Vagina (tissue), 2 donors: Measurements from ENCODE around the gene EFCAB11.

Experiments
- CTCF ChIP-seq, 3 experiments: fragments of 450-650 bp in 2 of 3; fragments of 200-600 bp in 1 of 3; sonication (generic) in 1 of 3; IDR thresholded peaks; one replicate each; pipeline ENCODE4 v1.5.1; 2017 to 2019; ENCODE audit warnings: antibody characterized with exemption in 3 of 3, mild to moderate bottlenecking in 2 of 3, moderate library complexity in 2 of 3
- POLR2AphosphoS5 ChIP-seq, 2 donors: sonication (generic); formaldehyde crosslinking; IDR thresholded peaks; one replicate each; pipeline ENCODE4 v1.9.0; 2017; ENCODE audit warnings: antibody characterized with exemption in 2 of 2, mild to moderate bottlenecking in 2 of 2, low read depth in 1 of 2; ENCODE audit not compliant: insufficient read depth in 1 of 2

DNA sequence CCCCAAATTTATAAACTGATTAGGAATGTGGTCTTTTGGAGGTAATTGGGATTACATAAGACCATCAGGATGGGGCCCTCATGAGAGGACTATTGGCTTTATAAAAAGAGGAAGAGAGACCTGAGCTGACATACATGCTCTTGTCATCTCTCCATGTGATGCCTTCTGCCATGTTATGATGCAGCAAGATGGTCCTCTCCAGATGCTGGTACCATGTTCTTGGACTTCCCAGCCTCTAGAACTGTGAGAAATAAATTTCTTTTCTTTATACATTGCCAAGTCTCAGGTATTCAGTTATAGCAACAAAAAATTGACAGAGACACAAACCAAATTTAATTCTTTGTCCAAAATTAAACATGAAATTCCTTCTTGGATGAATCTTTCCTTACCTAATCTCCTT lies 92.9 kb downstream of the EFCAB11 start:
- TF ChIP-seq CTCF (IDR thresholded peaks at IDR 0.05) (no peak), POLR2AphosphoS5 (IDR thresholded peaks at IDR 0.05; ENCODE audit: insufficient read depth in 1 of 2, low read depth in 1 of 2) (no peak)
